GM18873 (cell line): ENCODE results near the gene HAPLN3.

Experiments
- ATAC-seq: cut with Tn5 transposase; IDR thresholded peaks from one replicate; pipeline ENCODE4 v1.9.1; 2021; ENCODE audit warnings: mild to moderate bottlenecking, moderate library complexity, moderate number of reproducible peaks; ENCODE audit not compliant: unreplicated experiment, low FRiP score

HAPLN3 gene

GRCh38 chr15:88897142-88897455 lies 1.8 kb upstream of the HAPLN3 start:
- no peak for ATAC-seq

- no peak for ATAC-seq
Measured at GRCh38 chr15:88896333-88897033, 1.1 kb upstream of the HAPLN3 start.

GRCh38 chr15:88894348-88894818 lies 961 bp downstream of the HAPLN3 start:
- ATAC-seq, result no peak

- no peak for ATAC-seq
Measured at GRCh38 chr15:88891540-88892254, 3.6 kb downstream of the HAPLN3 start.

GRCh38 chr15:88890495-88890894 lies 4.8 kb downstream of the HAPLN3 start:
- no peak for ATAC-seq

GRCh38 chr15:88888719-88889118 lies 6.6 kb downstream of the HAPLN3 start:
- no peak for ATAC-seq

- ATAC-seq, result no peak
Measured at GRCh38 chr15:88887068-88887580, 8.2 kb downstream of the HAPLN3 start.

- no peak for ATAC-seq
Measured at GRCh38 chr15:88882785-88883184, 12.6 kb downstream of the HAPLN3 start.

- ATAC-seq, result no peak
Measured at GRCh38 chr15:88881775-88882174, 13.6 kb downstream of the HAPLN3 start.

- ATAC-seq, result no peak
Measured at GRCh38 chr15:88880944-88881740, 14.2 kb downstream of the HAPLN3 start.

- no peak for ATAC-seq
Measured at GRCh38 chr15:88878720-88879184, 16.6 kb downstream of the HAPLN3 start.

GRCh38 chr15:88877906-88878305 lies 17.4 kb downstream of the HAPLN3 start:
- no peak for ATAC-seq

- no peak for ATAC-seq
Measured at GRCh38 chr15:88877415-88877814, 17.9 kb downstream of the HAPLN3 start.

GRCh38 chr15:88876573-88876972 lies 18.8 kb downstream of the HAPLN3 start:
- ATAC-seq, result no peak

GRCh38 chr15:88874684-88875083 lies 20.7 kb downstream of the HAPLN3 start:
- no peak for ATAC-seq

- ATAC-seq, result no peak
Measured at GRCh38 chr15:88874275-88874674, 21.1 kb downstream of the HAPLN3 start.

- no peak for ATAC-seq
Measured at GRCh38 chr15:88873786-88874185, 21.6 kb downstream of the HAPLN3 start.

GRCh38 chr15:88872706-88873105 lies 22.6 kb downstream of the HAPLN3 start:
- ATAC-seq, result no peak

- ATAC-seq, result no peak
Measured at GRCh38 chr15:88872106-88872505, 23.2 kb downstream of the HAPLN3 start.

GRCh38 chr15:88871313-88871712 lies 24.0 kb downstream of the HAPLN3 start:
- no peak for ATAC-seq

GRCh38 chr15:88866295-88866881 lies 29.0 kb downstream of the HAPLN3 start:
- no peak for ATAC-seq
